HG02610 (cell line): ENCODE results near the gene MMD.
"Not testable (repeated sequence)": the region's sequence is repeated elsewhere in the genome, so short reads cannot be mapped to it uniquely, and the experiment has no call there.

Source experiments
- ATAC-seq: cut with Tn5 transposase; IDR thresholded peaks from one replicate; pipeline ENCODE4 v1.9.1; 2021; ENCODE audit warnings: mild to moderate bottlenecking, moderate library complexity; ENCODE audit not compliant: unreplicated experiment

The MMD gene

DNA sequence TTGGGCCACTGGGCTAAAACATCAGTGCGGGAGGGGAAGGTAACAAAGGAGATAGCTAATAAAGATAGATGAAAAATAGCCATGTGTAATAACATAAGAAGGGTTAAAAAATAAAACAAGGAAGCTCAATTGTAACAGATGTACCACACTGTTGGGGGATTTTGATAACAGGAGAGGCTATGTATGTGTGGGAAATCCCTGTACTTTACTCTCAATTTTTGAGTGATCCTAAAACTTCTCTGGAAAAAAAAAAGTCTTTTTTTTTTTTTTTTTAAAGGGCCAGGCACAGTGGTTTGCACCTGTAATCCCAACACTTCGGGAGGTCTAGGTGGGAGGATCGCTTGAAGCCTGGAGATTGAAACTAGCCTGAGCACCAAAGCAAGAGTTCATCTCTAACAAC lies 1.9 kb upstream of the MMD start:
- ATAC-seq = no peak

DNA sequence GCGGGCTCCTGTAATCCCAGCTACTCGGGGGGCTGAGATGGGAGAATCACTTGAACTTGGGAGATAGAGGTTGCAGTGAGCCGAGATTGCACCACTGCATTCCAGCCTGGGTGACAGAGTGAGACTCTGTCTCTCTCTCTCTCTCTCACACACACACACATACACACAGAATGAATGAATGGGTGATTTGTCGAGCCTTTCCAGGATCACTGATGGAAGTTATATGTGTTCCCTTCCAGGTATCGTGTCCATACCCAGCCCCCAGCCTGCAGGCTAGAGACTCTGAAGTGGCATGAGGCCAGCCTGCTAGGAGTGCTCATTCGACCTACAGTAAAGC lies 1.2 kb upstream of the MMD start:
- ATAC-seq = not testable (repeated sequence)

DNA sequence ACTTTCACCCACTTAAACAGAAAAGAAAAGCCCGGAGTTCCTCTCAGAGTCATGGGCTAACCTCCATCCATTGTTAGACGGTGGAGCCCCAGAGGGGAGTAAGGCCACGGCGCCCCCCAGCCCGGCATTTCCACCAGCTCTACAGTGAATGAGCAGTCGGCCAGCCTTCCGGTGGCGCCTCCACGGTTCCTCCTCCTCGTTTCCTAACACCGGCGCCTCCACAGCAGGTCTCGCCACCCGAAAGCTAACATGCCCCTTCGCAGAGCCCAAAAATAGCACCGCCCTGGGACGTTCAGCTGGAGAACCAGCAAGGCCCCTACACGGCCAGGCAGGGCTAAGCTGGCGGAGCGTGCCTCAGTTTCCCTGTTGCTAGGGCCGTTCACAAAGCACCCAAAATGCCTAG lies 858 bp downstream of the MMD start:
- ATAC-seq = no peak

DNA sequence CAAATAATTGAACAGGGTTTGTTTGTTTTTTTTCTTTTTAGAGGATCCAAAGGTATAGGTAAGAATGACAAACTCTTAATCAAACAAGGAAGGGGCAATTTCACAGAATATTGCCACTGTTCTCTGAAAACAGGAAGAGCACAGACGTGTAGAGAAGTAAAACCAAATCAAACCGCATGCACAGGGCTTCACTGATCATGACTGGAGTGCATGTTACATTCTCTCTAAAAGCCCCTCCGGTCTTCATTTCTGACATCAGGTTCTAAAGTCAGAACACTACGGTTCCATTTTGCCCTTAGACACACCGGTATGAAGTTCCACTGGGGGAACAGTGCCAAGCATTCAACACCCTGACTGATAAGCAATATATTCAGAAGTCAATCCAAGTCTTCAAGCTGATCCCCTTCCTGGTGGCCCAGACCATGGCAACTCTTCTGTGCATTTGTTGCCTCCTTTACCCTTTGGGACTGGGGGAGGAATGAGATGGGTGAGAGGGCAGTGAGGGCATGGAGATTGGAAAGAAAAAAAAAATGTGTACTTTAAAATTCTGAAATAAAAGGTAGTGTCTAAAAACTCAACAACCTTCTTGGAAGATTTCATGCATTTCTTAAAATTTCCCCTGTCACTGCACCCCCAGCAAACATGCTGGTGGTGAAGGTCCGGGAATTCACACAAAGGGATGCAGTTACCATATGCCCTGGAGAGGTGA lies 1.4 kb downstream of the MMD start:
- ATAC-seq = peak; percentile 23

DNA sequence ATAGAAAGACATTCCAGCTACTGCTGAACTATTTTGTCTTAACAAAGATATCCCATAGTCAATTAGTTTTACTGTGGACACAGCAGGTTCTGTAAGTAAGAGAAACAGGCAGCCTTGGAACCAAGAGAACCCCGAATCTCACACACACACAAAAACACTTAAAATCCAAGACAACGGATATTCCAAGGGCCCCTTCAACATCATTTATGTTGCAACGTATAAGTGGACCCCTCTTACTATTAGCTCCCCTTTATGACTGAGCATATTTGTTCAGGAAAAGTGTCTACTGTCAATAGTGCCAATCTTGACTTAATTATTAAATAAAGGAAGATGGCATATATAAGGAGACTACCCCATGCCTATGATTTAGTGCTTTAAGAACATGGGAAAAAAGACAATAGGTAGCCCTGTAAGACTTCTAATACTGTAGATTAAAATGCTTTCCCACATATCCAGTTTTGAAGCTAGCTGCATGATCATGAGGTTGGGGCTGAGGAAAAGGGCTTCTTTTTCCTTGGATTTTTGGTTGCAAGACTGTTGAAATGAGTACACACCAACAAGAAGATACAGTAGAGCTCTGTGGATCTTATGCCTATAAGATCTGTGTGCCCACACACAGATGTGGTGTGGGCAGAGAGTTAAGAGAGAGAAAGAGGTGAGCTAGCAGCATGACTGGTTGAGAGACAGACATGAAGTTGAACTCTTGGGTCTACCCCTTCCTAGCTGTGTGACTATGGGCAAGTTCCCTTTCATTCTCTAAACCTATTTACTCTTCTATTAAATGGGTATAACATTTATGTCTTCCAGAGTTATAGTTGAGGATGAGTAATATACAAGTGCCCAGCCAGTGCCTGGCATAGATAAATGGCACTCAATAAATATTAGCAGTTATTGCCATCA lies 3.0 kb downstream of the MMD start:
- ATAC-seq = no peak

DNA sequence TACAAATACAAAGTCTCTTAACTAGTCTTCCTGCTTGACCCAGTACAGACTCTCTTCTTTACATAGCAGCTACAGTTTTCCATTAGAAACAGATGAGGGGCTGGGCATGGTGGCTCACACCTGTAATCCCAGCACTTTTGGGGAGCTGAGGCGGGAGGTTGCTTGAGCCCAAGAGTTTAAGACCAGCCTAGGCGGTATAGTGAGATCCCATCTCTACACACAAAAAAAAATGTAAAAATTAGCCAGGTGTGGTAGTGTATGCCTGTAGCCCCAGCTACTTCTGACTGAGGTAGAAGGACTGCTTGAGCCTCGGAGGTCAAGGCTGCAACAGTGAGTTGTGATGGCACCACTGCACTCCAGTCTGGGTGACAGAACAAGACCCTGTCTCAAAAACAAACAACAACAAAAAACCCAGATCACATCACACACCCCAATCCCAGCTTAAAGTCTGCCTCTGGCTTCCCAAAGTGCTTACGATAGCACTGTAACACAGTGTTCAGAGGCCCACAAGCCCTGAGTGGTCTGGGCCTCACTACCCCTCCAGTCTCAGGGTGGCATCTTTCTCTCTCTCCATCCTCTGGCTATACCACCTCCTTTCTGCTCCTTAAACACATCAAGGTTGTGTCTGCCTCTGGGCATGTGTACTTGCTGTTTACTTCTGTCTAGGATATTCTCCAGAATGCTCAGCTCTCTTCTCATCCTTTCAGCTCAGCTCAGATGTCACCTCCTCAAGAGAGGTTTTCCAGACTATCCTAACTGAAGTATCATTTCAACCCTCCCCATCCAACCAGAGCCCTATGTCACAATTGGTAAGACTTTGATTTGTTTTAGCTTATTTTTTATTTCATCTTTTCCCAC lies 4.0 kb downstream of the MMD start:
- ATAC-seq = no peak

DNA sequence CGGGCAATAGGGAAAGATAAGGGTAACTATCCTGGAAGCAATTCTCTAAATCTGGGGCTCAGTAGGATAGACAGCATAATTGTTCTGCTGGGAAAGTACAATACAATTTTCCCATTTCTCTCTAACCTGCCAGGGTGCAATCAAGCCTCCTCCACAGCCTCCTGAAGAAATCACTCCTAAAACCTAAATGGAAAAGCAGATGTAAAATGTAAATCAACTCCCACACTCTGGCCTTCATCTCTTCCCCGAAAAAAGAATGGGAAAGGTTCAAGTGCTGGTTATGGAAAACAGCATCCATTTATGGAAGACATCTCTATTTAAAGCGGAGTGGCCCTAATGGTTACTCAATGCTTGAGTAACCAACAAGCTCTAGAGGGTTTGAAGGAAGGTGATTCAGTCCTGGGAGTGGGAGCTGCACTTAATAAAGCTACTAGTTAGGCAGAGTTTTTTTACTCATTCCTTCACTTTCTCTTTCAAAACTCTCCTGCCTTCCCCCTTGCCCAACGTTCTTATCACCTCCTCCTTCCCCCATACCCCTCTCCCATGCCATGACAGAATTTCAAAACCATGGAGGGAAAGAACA lies 5.1 kb downstream of the MMD start:
- ATAC-seq = peak; percentile 24

DNA sequence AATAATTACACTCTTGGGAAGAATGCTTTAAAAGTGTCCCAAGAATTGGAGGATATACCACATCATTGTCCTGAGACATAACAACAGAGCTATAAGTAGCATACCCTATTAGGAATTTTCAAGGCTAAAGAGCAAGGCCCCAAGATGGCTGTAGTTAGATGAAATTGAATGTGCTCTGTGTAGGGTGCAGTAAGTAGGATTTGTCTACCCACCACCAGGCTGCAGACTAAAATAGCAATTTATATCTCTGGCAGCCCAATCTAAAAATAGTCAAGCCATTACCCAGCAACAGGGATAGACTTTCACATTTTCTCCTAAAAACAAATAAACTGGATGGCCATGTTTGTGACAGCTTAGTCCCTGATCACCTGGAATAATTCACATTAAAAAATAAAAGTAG lies 5.6 kb downstream of the MMD start:
- no peak for ATAC-seq

DNA sequence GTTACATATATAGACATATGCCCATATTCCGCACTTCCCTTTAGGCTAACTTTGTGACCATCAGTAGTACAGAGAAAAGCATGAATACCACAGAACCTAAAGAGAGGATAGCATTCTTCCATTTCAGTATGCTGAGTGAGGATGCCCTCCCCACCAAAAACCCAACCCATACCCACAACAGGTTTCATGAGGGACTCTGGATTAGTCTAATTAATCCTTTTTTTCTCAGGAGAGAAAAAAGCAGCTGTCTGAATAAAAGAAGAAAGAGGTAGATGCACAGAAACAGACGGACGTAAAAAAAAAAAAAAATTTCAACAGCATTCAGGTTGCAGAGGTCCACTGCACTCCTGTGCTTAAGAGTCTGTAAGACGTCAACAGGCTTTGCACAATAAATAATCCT lies 6.7 kb downstream of the MMD start:
- no peak for ATAC-seq

DNA sequence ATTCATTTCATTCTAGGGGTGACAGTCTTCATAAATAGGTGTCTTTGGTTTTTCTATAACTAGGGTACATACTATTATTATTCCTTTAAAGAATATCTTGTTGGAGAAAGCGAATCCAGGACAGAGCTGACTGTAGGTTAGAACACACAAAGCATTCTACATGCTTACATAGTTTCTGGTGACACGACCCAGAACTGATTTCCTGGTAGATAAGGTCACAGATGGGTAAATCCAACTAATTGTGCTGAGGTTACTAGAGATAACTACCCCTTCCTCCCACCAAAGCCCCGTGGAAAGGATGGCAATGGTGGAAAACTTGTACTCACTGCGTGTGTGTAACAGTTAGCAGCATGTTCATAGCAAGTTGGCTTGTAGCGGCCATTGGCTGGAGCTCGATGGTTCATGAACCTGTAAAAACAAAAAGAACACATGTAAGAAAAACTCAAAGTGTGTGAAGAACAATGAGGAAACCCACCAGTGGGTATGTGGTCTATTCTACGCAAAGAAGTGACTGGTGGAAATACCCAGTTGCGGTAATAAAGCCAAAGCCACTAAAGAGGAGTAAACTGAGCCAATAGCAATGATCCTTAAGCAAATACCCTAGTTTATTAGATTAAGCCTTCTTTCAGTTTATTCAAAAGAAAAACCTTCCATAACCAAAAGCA lies 7.7 kb downstream of the MMD start:
- ATAC-seq = peak; percentile 34

DNA sequence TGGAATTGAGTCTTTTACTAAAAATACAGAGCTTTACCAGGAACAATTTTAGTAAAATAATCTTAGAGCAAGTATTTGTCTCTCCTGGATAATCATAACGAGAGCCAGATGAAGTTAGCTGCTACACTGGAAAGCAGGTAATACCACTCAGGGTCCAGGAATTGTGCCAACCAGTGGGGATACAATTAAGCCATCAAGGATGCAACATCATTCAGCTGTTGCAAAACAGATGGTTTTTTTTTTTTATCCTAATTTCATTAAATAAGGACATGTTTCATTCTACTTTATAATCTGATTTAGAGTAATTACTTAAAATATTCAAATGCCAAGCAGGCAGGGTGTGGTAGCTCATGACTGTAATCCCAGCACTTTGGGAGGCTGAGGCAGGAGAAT lies 10.2 kb downstream of the MMD start:
- no peak for ATAC-seq

DNA sequence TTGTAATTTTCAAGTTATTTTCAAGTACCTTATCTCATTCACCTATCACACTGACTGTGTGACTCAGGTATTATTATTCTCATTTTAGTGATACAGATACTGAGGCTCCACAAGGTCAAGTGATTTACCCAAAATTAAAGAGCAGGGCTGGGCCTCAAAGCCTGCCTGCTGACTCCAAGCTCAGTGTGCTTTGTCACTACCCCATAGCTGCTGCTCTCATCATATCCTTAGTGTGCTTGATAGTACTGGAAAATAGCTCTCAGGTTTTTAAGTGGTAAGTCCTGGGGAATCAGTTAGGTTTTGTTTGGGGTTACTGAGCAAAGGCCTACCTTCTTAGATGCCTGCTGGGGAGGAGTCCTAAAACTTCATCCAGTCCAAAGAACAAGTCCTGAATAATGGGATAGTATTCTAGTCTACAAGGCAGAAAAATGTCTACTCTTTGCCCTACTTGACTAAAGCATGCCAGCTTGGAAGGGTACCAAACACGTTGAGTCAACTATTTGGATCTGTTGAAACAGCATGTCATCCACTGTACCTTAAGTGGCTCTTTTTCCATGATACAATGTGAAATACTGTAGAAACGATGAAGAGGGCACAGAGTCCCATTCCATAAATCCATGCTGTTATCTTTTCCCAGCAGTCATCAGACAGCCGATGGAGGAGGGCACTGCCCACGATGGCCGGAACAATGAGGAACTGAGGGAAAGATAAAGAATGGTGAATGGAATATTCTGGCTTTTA lies 10.7 kb downstream of the MMD start:
- ATAC-seq = no peak

DNA sequence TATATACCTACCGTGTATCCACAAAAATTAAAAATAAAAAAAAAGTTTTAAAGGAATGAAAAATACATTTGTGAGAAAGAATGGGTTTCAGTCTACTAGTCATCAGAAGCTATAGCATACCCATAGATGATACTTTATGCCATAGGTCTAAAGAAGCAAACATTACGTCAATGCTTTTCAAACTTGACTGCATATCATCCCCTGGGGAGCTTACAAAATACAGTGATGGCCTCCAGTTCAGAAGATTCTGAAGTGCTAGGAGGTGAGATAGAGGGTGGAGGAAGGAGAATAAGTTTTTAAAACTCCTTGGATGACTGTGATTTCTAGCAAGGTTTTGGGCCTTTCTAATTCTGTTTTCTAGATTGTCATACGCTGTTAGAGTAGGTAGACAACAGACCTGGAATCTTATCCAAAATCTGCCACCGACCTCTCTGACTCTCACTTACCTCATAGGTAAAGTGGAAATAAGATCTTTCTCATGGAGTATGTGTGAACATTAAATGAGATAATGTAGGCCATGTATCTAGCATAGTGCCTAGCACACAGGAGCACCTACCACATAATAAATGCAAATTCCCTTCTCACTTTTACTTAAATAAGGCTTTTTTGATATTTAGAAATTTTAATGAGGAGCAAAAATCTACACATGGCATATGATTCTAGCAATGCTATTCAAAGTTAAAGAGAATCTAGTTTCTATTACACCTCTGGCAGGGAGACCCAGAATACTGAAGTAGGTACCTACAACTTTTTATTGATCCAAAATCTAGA lies 12.4 kb downstream of the MMD start:
- no peak for ATAC-seq

DNA sequence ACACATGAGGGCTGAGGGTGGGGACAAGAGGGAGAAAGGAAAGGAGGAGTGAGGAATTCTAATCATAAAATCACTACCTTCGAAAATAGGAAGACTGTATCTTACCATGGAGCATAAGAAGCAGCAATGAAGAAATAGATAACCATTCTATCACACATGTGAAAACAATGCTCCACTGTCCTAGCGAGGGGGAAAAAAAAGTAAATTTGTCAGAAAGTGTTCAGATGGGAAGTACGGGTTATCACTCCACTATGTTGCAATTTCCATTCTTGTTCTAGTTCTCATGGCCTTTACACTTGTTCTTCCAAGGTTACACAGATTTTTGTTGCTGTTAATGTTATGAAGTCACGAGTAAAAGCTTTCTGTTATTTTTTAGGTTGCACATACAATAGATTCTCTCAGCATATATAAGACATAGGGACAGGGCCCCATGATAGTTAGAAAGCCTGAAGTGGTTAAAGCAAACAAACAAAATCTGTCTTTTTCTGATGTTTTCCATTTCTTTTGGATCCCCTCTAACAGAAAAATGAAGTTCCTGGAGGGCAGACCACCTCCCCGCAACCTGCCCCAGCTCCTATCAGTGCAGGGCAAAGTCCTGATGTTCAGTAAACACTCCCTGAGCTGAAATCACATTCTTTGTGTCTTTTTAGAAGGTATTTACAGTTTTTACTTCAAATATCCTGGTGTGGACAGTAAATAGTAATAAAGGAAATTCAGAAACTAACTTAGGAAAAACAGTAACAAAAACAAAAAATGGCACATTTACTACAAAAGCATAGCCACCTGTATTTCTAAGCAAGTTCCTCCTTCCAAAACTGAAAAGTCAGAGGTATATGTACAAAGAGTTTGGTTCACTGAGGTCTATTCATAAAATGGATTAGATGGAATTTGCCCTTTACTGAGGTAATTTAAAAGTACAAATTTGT lies 13.7 kb downstream of the MMD start:
- no peak for ATAC-seq

DNA sequence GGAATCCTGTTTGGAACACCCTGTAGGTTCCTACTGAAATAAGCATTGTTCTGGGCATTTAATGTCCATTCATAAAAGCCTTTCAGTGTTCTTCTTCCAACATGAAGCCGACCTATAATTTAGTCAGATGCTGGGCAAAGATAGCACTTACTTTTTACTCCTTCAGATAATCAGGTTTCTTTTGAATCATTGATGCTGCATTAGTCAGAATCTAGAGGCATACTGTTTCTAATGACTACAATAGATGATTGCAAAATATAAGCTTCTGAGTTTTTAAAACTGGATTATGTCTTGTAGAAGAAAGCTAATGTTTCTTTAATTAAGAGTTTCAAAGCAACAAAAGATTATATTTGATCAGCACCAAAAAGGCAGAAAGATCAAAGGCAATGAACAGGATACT lies 16.0 kb downstream of the MMD start:
- ATAC-seq = no peak

DNA sequence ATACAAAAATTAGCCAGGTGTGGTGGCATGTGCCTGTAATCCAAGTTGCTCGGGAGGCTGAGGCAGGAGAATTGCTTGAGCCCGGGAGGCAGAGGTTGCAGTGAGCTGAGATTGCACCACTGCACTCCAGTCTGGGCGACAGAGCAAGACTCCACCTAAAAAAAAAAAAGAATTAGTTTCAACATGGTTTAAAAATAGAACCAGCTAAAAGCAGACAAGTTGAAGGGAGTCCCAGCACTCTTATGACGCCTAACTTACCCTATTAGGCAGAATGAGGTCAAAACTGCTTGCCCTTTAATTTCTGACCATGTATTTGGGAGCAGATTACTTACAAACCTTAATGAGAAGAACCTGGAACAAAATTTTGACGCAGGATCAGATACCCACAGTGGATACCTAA lies 17.4 kb downstream of the MMD start:
- ATAC-seq = not testable (repeated sequence)

DNA sequence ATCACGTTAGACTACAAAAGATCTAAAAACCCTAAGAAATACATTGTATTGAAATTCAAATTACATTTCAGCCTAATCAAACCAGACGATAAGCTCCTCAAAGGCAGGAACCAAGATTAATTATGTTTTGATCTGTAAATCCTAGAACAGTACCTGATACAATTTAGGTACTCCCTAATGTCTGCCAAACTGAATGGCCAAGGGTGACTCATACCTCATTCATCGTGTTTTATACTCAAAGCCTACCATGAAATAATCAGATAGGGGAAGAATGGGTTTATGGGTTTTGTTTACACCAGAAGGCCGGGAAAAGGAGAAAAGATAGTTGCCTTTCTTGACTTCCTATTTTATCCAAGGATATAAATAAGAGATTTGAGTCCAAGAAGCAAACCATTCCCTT lies 19.3 kb downstream of the MMD start:
- ATAC-seq = no peak

DNA sequence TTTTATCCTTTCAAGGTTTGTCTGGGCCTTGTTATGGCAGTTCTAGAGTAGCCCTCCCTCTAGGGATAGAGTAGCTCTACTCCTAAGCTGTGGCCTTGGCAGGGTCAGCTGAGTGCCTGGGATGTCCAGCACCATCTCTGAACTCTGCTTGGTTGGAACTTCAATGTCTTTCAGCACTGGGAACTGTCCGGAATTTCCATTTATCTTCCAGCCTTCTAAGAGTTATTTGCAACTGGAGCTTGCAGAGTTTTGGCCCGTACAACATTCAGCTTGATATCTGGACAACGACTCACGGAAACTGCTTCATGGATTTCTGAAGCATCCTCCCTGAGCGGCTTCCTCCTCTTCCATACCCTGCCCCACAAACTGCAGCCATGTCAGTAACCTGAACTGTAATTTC lies 22.9 kb downstream of the MMD start:
- ATAC-seq = no peak
